BJ (cell line): ENCODE measurements around the gene XYLT1. TPM values are rescaled to one million over a fixed set of nuclear protein-coding genes. Genes with fewer than 3 reads are reported as not detected.

Source experiments
- CTCF ChIA-PET: fragments of 350-600 bp; formaldehyde crosslinking; extraction: SDS; loops from one replicate; lab custom pipeline; 2021; ENCODE audit warnings: antibody characterized with exemption, inconsistent platforms; lab: Yijun Ruan, JAX
- POLR2A ChIA-PET: fragments of 300-600 bp; sonication (Branson Sonifier 250); formaldehyde crosslinking; extraction: SDS; loops from one replicate; lab custom pipeline; 2021; ENCODE audit warnings: antibody characterized with exemption; lab: Charles Lee
- DNase-seq: peaks from one replicate; pipeline ENCODE4 v3.0.0-alpha.2; 2011; ENCODE audit warnings: low read depth
- H3K27me3 ChIP-seq: 2 replicates; pipeline ENCODE4 v1.6.0; 2011; ENCODE audit warnings: low read length; ENCODE audit not compliant: control insufficient read depth, insufficient read depth
- H3K36me3 ChIP-seq: 2 replicates; pipeline ENCODE4 v1.5.1; 2011; ENCODE audit warnings: low read length; ENCODE audit not compliant: control insufficient read depth, insufficient read depth
- H3K4me3 ChIP-seq: 2 replicates; pipeline ENCODE4 v1.5.1; 2011; ENCODE audit warnings: low read depth, mild to moderate bottlenecking, control low read depth, low read length
- polyA minus RNA-seq: library from RNA; depleted of rRNA, polyadenylated mRNA; stranded (reverse); fragments of >200 nt; gene quantifications from 2 replicates; pipeline ENCODE4 v1.2.3, GENCODE V29; 2011; rRNA and poly(A)+ RNA removed
- polyA plus RNA-seq: library from polyadenylated mRNA; depleted of rRNA; stranded (reverse); fragments of >200 nt; gene quantifications from 2 replicates; pipeline ENCODE4 v1.2.3, GENCODE V29; 2011; rRNA removed
- TF ChIP-seq, protein P1 (sequence below): IDR thresholded peaks from 2 replicates; pipeline ENCODE4 v1.5.1; 2011; ENCODE audit warnings: low read depth, mild to moderate bottlenecking, control low read depth, inconsistent platforms, low read length, moderate library complexity; ENCODE audit not compliant: insufficient read depth

Gene XYLT1, protein sequence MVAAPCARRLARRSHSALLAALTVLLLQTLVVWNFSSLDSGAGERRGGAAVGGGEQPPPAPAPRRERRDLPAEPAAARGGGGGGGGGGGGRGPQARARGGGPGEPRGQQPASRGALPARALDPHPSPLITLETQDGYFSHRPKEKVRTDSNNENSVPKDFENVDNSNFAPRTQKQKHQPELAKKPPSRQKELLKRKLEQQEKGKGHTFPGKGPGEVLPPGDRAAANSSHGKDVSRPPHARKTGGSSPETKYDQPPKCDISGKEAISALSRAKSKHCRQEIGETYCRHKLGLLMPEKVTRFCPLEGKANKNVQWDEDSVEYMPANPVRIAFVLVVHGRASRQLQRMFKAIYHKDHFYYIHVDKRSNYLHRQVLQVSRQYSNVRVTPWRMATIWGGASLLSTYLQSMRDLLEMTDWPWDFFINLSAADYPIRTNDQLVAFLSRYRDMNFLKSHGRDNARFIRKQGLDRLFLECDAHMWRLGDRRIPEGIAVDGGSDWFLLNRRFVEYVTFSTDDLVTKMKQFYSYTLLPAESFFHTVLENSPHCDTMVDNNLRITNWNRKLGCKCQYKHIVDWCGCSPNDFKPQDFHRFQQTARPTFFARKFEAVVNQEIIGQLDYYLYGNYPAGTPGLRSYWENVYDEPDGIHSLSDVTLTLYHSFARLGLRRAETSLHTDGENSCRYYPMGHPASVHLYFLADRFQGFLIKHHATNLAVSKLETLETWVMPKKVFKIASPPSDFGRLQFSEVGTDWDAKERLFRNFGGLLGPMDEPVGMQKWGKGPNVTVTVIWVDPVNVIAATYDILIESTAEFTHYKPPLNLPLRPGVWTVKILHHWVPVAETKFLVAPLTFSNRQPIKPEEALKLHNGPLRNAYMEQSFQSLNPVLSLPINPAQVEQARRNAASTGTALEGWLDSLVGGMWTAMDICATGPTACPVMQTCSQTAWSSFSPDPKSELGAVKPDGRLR
- polyA plus RNA-seq: 14.6 and 15.9 TPM in 2 replicates
- 58.1 and 64.5 TPM in 2 replicates for polyA minus RNA-seq

DNA sequence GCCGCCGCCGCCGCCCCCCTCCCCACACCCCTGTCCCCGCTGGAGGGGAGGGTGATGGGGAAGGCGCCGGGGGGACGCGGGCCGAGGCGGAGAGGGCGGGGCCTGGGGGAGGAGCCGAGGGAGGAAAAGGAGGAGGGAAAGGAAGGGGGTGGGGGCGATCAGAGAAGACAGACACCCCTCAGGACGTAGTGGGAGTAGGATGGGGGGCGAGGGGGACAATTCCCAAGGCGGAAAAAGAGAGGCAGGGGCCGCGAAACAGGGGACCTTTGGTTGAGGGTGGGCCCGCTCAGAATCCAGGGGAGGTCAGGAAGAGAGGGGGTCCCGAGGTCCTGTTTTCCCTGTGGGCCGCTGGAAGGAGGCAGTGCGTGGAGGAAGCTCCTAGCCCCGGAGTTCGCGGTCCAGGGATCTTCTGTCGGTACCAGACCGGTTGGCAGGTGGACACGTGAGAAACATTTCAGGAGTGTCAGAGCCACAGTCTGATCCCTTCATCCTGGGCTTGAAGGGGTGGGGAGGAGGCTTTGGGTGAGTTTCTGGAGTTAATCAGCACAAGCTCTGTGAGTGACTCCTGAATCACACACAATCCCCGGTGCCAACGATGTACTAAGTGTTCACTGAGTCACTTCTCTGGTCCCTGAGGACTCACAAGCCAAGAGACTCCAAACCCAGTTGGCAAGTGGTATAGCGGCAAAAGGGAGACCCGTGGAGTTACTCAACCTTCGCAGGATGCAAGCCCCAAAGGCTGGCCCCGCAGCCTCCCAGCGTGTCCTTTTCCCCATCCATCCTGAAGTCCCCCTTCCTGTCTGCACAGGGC, at the start of gene XYLT1:
TSS of gene XYLT1 (minus strand) at position 53 of the 811 bp plus-strand sequence. CDS start 164 bp downstream, outside the sequence.
- CTCF ChIA-PET: interaction anchor here (1.0 to 1.9 kb wide), 3 partner anchors 108 to 611 kb away, joined by 3 to 15 read pairs (median 4); no protein-coding TSS in a partner anchor
- peak; percentile 78 for DNase-seq
- Histone ChIP-seq H3K27me3 (no peaks in the 10 kb centered on the region), H3K4me3 (peak within 1 kb of the TSS; percentile 73), H3K36me3 (no peaks in the 10 kb centered on the region)
- POLR2A ChIA-PET: interaction anchor here (0.5 kb wide), 2 partner anchors 16 to 272 kb away, joined by 3 to 5 read pairs; no protein-coding TSS in a partner anchor
- TF ChIP-seq, protein P1, sequence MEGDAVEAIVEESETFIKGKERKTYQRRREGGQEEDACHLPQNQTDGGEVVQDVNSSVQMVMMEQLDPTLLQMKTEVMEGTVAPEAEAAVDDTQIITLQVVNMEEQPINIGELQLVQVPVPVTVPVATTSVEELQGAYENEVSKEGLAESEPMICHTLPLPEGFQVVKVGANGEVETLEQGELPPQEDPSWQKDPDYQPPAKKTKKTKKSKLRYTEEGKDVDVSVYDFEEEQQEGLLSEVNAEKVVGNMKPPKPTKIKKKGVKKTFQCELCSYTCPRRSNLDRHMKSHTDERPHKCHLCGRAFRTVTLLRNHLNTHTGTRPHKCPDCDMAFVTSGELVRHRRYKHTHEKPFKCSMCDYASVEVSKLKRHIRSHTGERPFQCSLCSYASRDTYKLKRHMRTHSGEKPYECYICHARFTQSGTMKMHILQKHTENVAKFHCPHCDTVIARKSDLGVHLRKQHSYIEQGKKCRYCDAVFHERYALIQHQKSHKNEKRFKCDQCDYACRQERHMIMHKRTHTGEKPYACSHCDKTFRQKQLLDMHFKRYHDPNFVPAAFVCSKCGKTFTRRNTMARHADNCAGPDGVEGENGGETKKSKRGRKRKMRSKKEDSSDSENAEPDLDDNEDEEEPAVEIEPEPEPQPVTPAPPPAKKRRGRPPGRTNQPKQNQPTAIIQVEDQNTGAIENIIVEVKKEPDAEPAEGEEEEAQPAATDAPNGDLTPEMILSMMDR: no peak

DNA sequence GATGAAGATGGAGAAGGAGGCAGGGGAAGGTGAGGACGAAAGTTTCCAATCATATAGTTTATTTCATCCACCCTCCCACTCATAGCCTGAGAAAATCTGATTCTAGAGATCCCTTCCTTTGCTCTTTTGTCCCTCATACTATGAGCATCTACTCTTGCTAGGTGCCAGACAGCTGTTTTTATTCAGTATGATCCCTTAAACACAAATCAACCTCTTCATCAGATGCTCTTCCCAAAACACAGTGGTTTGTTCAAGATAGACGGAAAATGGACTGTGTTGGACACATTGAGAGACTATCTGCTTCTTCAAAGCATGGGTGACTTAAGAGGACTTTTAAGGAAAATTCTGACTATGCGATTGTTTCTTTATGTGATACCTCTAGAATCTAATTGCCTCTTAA, 49.4 kb upstream of the XYLT1 start:
- no peaks in the 10 kb centered on the region for H3K36me3 ChIP-seq
- POLR2A ChIA-PET: no interaction called here
- H3K4me3 ChIP-seq: no peak overlapping the region
- CTCF ChIA-PET: interaction anchor here (0.7 to 1.8 kb wide), 4 partner anchors 35 to 59 kb away, joined by 3 to 6 read pairs (median 4); no protein-coding TSS in a partner anchor
- TF ChIP-seq, protein P1: no peak
- no peaks in the 10 kb centered on the region for H3K27me3 ChIP-seq
- no peak for DNase-seq

DNA sequence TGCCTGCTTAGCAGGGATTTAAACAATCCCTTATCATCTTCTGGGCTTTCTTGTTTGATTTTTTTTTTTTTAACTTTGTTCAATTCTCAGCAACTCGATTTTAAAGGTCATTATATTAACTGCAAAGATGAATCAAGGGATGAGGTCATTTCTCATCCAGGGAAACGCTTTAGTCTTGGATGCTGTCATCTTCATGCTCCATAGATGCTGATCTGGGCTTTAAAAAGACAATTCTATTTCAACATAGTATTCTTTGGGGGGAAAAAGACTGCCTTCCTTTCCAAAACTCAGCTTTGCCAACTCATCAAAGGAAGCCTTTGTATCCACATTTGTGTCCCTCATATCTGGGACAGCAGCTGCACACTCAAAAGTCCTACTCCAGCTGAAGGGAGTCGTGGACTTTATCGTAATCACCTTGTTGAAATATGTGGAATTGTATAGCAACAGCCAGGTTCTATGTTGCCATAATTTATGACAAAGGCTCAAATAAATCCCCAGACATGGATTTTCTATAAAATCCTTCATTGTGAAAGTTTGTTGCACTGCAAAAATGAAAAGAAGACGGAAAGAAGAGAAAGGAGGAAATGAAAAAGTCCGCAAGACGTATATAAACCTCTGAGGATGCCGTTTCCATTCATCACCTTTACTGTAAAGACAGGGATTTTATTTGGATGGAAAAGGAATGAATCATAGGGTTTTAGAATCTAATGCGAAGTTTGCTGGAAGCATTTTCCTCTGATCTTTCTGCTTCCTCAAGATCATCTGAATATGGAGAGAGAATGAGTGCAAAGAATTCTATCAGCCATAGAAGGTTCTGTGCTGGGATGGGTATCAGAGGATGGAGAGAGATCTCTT, 48.6 kb upstream of the XYLT1 start:
- POLR2A ChIA-PET: no interaction called here
- DNase-seq: no peak
- H3K36me3 ChIP-seq: no peaks in the 10 kb centered on the region
- H3K27me3 ChIP-seq: no peaks in the 10 kb centered on the region
- TF ChIP-seq, protein P1: no peak
- CTCF ChIA-PET: interaction anchor here (0.6 kb wide), 1 partner anchor 77 kb away, joined by 3 read pairs; no protein-coding TSS in a partner anchor
- H3K4me3 ChIP-seq: no peak overlapping the region

DNA sequence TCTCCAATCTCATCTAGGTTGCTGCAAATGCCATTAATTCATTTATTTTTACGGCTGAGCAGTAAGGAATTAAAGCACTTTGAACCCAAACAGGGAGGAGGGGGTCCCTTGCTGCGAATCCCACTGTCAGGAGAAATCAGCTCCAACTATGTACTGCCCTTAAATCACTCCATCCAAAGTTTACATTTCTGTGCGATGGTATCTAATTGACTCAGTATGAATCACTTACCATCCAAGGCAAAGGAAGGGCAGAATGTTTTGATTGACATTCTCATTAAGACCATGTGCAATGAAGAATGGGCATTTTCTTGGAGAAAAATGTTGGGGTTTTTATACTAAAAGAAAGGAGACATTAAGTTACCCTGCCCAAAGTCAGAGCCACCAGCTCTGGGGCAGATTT, 47.7 kb upstream of the XYLT1 start:
- POLR2A ChIA-PET: no interaction called here
- no peaks in the 10 kb centered on the region for H3K36me3 ChIP-seq
- no peak overlapping the region for H3K4me3 ChIP-seq
- H3K27me3 ChIP-seq: no peaks in the 10 kb centered on the region
- DNase-seq: no peak
- TF ChIP-seq, protein P1: no peak
- CTCF ChIA-PET: interaction anchor here (1.2 kb wide), 1 partner anchor 14 kb away, joined by 3 read pairs; no protein-coding TSS in a partner anchor
